SK-N-SH (cell line): Measurements from ENCODE around the gene GRB10. TPM values are rescaled to one million over a fixed set of nuclear protein-coding genes. Genes with fewer than 3 reads are reported as not detected.
A peak's percentile ranks its signal among the peaks of the same experiment; 100 is the strongest.

Experiments used
- CTCF ChIA-PET: fragments of 300-600, 350-600 bp; formaldehyde crosslinking; extraction: SDS; loops from one replicate; lab custom pipeline; 2021; lab: Yijun Ruan, JAX
- POLR2A ChIA-PET: fragments of 350-600 bp; sonication (Branson Sonifier 250); formaldehyde crosslinking; extraction: SDS; loops from one replicate; lab custom pipeline; 2020; ENCODE audit warnings: antibody characterized with exemption, inconsistent platforms; lab: Yijun Ruan, JAX
- DNase-seq: peaks from one replicate; pipeline ENCODE4 v3.0.0; 2012
- H2AFZ ChIP-seq: fragments of 200-600 bp; sonication (generic); 2 replicates; pipeline ENCODE4 v1.8.1; 2016; ENCODE audit warnings: antibody characterized with exemption, mild to moderate bottlenecking, low read depth
- H3F3A ChIP-seq: fragments of 200-600 bp; sonication (generic); replicated peaks from 2 replicates; pipeline ENCODE3; 2016; ENCODE audit warnings: antibody characterized with exemption, mild to moderate bottlenecking; ENCODE audit not compliant: insufficient read depth
- H3K27ac ChIP-seq, 2 experiments: fragments of 200-500 bp in 1 of 2; fragments of 200-600 bp in 1 of 2; sonication (Bioruptor generic) in 1 of 2; sonication (generic), shearing (Covaris generic) in 1 of 2; 2 replicates each; pipeline versions ENCODE4 v1.5.1 to v1.6.1; 2014 to 2016; ENCODE audit warnings: low read depth in 2 of 2, inconsistent platforms in 1 of 2, low read length in 1 of 2, mild to moderate bottlenecking in 1 of 2, mixed read lengths in 1 of 2
- H3K27me3 ChIP-seq: fragments of 200-600 bp; sonication (generic), shearing (Covaris generic); 2 replicates; pipeline ENCODE4 v1.6.1; 2016; ENCODE audit warnings: mixed run types; ENCODE audit not compliant: insufficient read depth
- H3K36me3 ChIP-seq, 2 experiments: fragments of 200-500 bp in 1 of 2; fragments of 200-600 bp in 1 of 2; sonication (Bioruptor generic) in 1 of 2; sonication (generic) in 1 of 2; replicated peaks in 1 of 2; 2 replicates each; pipeline versions ENCODE3 to v1.5.1; 2014 to 2016; ENCODE audit warnings: low read length in 1 of 2, mild to moderate bottlenecking in 1 of 2; ENCODE audit not compliant: insufficient read depth in 2 of 2, control insufficient read depth in 1 of 2
- H3K4me1 ChIP-seq, 2 experiments: fragments of 200-500 bp in 1 of 2; fragments of 200-600 bp in 1 of 2; sonication (Bioruptor generic) in 1 of 2; sonication (generic), shearing (Covaris generic) in 1 of 2; 2 replicates each; pipeline versions ENCODE4 v1.5.1 to v1.6.1; 2014 to 2016; ENCODE audit warnings: low read depth in 1 of 2, low read length in 1 of 2, mixed run types in 1 of 2; ENCODE audit not compliant: insufficient read depth in 2 of 2, control insufficient read depth in 1 of 2
- H3K4me2 ChIP-seq: fragments of 200-600 bp; sonication (generic), shearing (Covaris generic); 2 replicates; pipeline ENCODE4 v1.6.1; 2017; ENCODE audit warnings: mixed run types
- H3K4me3 ChIP-seq, 2 experiments: fragments of 200-500 bp in 1 of 2; fragments of 200-600 bp in 1 of 2; sonication (Bioruptor generic) in 1 of 2; sonication (generic), shearing (Covaris generic) in 1 of 2; 2 replicates each; pipeline versions ENCODE4 v1.5.1 to v1.8.1; 2014 to 2016; ENCODE audit warnings: low read depth in 2 of 2, inconsistent platforms in 1 of 2, low read length in 1 of 2, mild to moderate bottlenecking in 1 of 2, mixed read lengths in 1 of 2, moderate library complexity in 1 of 2
- H3K79me2 ChIP-seq: fragments of 200-600 bp; sonication (generic); 2 replicates; pipeline ENCODE4 v1.8.1; 2017; ENCODE audit warnings: mild to moderate bottlenecking; ENCODE audit not compliant: insufficient read depth
- H3K9ac ChIP-seq: fragments of 200-600 bp; sonication (generic); 2 replicates; pipeline ENCODE4 v1.6.1; 2017; ENCODE audit warnings: mixed run types
- H3K9me2 ChIP-seq: fragments of 200-600 bp; sonication (generic); 2 replicates; pipeline ENCODE4 v1.6.1; 2017; ENCODE audit warnings: mixed run types
- H3K9me3 ChIP-seq: fragments of 200-600 bp; sonication (generic); 2 replicates; pipeline ENCODE4 v1.6.1; 2017; ENCODE audit warnings: mixed run types, mild to moderate bottlenecking, moderate library complexity
- H4K20me1 ChIP-seq: fragments of 200-600 bp; sonication (generic); 2 replicates; pipeline ENCODE4 v1.6.1; 2017; ENCODE audit warnings: mild to moderate bottlenecking, mixed run types; ENCODE audit not compliant: insufficient read depth
- EP300 ChIP-seq, 2 experiments: IDR thresholded peaks; 2 replicates each; pipeline versions ENCODE4 v1.4.0 to v1.6.1; 2012; ENCODE audit warnings: borderline replicate concordance in 1 of 2, low read depth in 1 of 2, low read length in 1 of 2
- FOSL2 ChIP-seq: IDR thresholded peaks from 2 replicates; pipeline ENCODE4 v1.4.0; 2012; ENCODE audit warnings: low read depth, mild to moderate bottlenecking, moderate library complexity, borderline replicate concordance
- FOXM1 ChIP-seq: IDR thresholded peaks from 2 replicates; pipeline ENCODE4 v1.4.0; 2012; ENCODE audit warnings: low read depth, mild to moderate bottlenecking
- GATA2 ChIP-seq: sonication (generic); formaldehyde crosslinking; IDR thresholded peaks from 2 replicates; pipeline ENCODE4 v1.5.0; 2020; ENCODE audit warnings: mild to moderate bottlenecking, missing genetic modification reagents
- MXI1 ChIP-seq: IDR thresholded peaks from 2 replicates; pipeline ENCODE4 v1.6.1; 2012; ENCODE audit warnings: mild to moderate bottlenecking, low read depth, low read length, improper control_type of control experiment
- NRF1 ChIP-seq: IDR thresholded peaks from 2 replicates; pipeline ENCODE4 v1.6.1; 2012; ENCODE audit warnings: low read depth, mild to moderate bottlenecking, low read length
- RFX5 ChIP-seq: IDR thresholded peaks from 2 replicates; pipeline ENCODE4 v1.6.1; 2012; ENCODE audit warnings: mild to moderate bottlenecking, improper control_type of control experiment, low read length
- RXRA ChIP-seq: IDR thresholded peaks from 2 replicates; pipeline ENCODE4 v1.4.0; 2012; ENCODE audit warnings: low read depth, mild to moderate bottlenecking, borderline replicate concordance
- SIN3A ChIP-seq: IDR thresholded peaks from 2 replicates; pipeline ENCODE4 v1.6.1; 2012; ENCODE audit warnings: low read depth, mild to moderate bottlenecking, low read length, moderate library complexity, borderline replicate concordance
- SMC3 ChIP-seq: IDR thresholded peaks from 2 replicates; pipeline ENCODE4 v1.6.1; 2012; ENCODE audit warnings: low read depth, low read length, improper control_type of control experiment
- TAF1 ChIP-seq: IDR thresholded peaks from 2 replicates; pipeline ENCODE4 v1.6.1; 2012; ENCODE audit warnings: low read depth, mild to moderate bottlenecking, low read length, moderate library complexity, borderline replicate concordance
- TCF12 ChIP-seq: IDR thresholded peaks from 2 replicates; pipeline ENCODE4 v1.4.0; 2012
- TEAD4 ChIP-seq: IDR thresholded peaks from 2 replicates; pipeline ENCODE4 v1.4.0; 2012; ENCODE audit warnings: mild to moderate bottlenecking, borderline replicate concordance; ENCODE audit not compliant: insufficient read depth
- YY1 ChIP-seq: IDR thresholded peaks from 2 replicates; pipeline ENCODE4 v1.4.0; 2012; ENCODE audit warnings: low read depth, mild to moderate bottlenecking
- WGBS: methylation state at CpG from one replicate; pipeline ENCODE4 v1.1.6; 2017; ENCODE audit warnings: low lambda C conversion rate; 5-methylcytosine and 5-hydroxymethylcytosine counted together
- polyA plus RNA-seq, 3 experiments: library from polyadenylated mRNA; depleted of rRNA; stranded (reverse); fragments of >200 nt; gene quantifications; 2 replicates each; pipeline ENCODE4 v1.2.3, GENCODE V29; 2012
- TF ChIP-seq, protein P1 (sequence below): IDR thresholded peaks from 2 replicates; pipeline ENCODE4; 2012

The GRB10 gene
- polyA plus RNA-seq, 1 of the 3 experiments (the other 2 are of a cell fraction): 5.1 TPM

DNA sequence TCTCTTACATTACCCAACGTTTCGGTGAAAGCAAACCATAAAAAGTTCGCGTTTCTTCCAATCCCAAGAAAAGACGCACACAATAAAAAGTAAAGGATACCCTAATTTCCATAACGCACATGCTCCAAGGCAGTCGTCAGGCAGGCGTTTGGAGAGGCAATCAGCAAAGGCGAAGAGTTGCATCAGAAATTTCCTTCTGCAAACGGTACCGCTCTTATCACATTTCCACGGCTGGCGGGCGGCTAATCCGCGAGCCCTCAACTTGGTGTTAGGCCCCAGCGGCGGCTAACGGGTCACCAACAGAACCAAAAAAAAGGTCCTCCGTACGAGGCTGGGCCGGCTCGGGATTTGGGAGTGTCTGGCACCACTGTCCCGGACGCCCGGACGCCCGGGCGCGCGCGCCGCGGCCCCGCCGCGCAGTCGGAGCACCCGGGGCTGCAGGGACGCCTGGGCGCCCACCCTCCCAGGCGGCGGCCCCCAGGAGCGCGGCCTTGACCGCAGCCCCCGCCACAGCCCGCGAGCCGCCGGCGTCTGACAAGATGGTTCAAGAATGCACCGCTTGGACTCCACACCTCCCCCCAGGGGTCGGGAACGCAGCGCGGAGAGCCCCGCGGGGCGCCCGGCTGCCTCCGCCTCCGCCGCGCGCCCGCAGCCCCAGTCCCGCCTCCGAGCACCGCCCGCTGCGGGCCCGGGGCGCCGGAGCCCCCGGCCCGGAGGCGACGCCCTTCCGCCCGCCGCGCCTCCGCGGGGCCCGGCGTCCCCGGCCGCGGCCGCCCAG, 9.8 kb upstream of the GRB10 start:
- peak overlapping the region; percentile 87 for H3K4me2 ChIP-seq
- CTCF ChIA-PET: no interaction called here
- H3K4me3 ChIP-seq: peak overlapping the region; percentile 60 to 77
- WGBS: 5% methylated on average over 49 of the region's 91 CpGs
- H2AFZ ChIP-seq: peak overlapping the region; percentile 41; the same call in 1 of the 2 replicates
- H3K9me3 ChIP-seq: no peaks in the 10 kb centered on the region
- peaks cover 0 to 11% of the 10 kb centered on the region in 2 experiments for H3K36me3 ChIP-seq
- H3F3A ChIP-seq: peaks cover 9% of the 10 kb centered on the region
- no peaks in the 10 kb centered on the region for H3K27me3 ChIP-seq
- TF ChIP-seq TEAD4 (0 out of 2 replicates have a peak, but pooled peaks have one; percentile 26), RXRA (no peak)
- TF ChIP-seq, all 33 proteins: peak for 1
- peaks cover 50% of the 10 kb centered on the region for H3K79me2 ChIP-seq
- peaks cover 0 to 7% of the 10 kb centered on the region in 2 experiments; a peak in 1 of 4 replicates for H3K4me1 ChIP-seq
- DNase-seq: peak; percentile 58
- no peaks in the 10 kb centered on the region for H3K9me2 ChIP-seq
- H3K9ac ChIP-seq: peak overlapping the region; percentile 80
- POLR2A ChIA-PET: no interaction called here
- H3K27ac ChIP-seq: peak overlapping the region in 1 of 2 experiments; percentile 59; a peak in 1 of 4 replicates
- peaks cover 44% of the 10 kb centered on the region for H4K20me1 ChIP-seq

DNA sequence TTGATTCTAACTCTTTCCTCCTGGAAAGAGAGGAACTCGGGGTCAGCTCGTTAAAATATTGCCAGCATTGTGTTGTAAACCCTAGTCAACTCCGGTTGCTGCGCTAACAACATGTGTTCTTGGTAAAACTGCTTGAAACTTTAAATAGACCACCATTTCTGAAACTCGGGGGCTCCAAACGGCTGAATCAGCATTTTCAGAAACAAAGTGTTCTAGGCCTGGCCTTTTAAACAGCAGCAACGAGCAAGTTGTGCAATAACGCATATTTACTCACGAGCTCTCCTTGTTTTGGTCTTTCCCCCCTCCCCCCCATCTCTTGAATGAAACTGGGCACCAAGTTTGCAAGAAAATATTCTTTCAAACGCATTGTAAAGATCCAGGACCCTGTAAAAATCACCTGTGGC, 9.2 kb upstream of the GRB10 start:
- Histone ChIP-seq H4K20me1 (peaks cover 50% of the 10 kb centered on the region), H3K9me2 (no peaks in the 10 kb centered on the region), H2AFZ (peak overlapping the region; percentile 41; the same call in 1 of the 2 replicates), H3K4me3 (peak overlapping the region; percentile 60 to 77; a peak in 3 of 4 replicates), H3K9me3 (no peaks in the 10 kb centered on the region), H3K27me3 (no peaks in the 10 kb centered on the region), H3F3A (peaks cover 9% of the 10 kb centered on the region), H3K9ac (peak overlapping the region; percentile 80), H3K79me2 (peaks cover 56% of the 10 kb centered on the region), H3K27ac (peak overlapping the region in 1 of 2 experiments; percentile 59; a peak in 1 of 4 replicates), H3K4me1 (peaks cover 0 to 7% of the 10 kb centered on the region in 2 experiments; a peak in 1 of 4 replicates), H3K36me3 (peaks cover 0 to 16% of the 10 kb centered on the region in 2 experiments), H3K4me2 (peak overlapping the region; percentile 87)
- CTCF ChIA-PET: no interaction called here
- TF ChIP-seq RXRA (no peak), SIN3A (no peak), FOSL2 (no peak), RFX5 (no peak), TCF12 (no peak), YY1 (no peak), GATA2 (CRISPR knock-in tag) (no peak), SMC3 (no peak), NRF1 (no peak), EP300 (IDR thresholded peaks at IDR 0.05; ENCODE audit: borderline replicate concordance in 1 of 2, low read depth in 1 of 2, low read length in 1 of 2) (no peak), TAF1 (no peak), MXI1 (no peak), FOXM1 (no peak)
- TF ChIP-seq, protein P1, sequence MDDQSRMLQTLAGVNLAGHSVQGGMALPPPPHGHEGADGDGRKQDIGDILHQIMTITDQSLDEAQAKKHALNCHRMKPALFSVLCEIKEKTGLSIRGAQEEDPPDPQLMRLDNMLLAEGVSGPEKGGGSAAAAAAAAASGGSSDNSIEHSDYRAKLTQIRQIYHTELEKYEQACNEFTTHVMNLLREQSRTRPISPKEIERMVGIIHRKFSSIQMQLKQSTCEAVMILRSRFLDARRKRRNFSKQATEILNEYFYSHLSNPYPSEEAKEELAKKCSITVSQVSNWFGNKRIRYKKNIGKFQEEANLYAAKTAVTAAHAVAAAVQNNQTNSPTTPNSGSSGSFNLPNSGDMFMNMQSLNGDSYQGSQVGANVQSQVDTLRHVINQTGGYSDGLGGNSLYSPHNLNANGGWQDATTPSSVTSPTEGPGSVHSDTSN: no peak
- WGBS: 20% methylated on average over 10 of the region's 10 CpGs
- POLR2A ChIA-PET: no interaction called here
- DNase-seq: no peak
